NT2/D1 (cell line): ENCODE measurements around the gene PRR29.

Experiments
- DNase-seq: peaks from one replicate; pipeline ENCODE4 v3.0.0-alpha.2; 2011; ENCODE audit warnings: low read depth, low spot score
- H3K27me3 ChIP-seq: 2 replicates; pipeline ENCODE4 v1.6.0; 2011; ENCODE audit warnings: mild to moderate bottlenecking; ENCODE audit not compliant: insufficient read length, insufficient read depth
- H3K36me3 ChIP-seq: 2 replicates; pipeline ENCODE4 v1.6.1; 2011; ENCODE audit warnings: mild to moderate bottlenecking, low read length, mixed read lengths; ENCODE audit not compliant: insufficient read depth, insufficient read length
- H3K4me1 ChIP-seq: 2 replicates; pipeline ENCODE4 v1.5.1; 2011; ENCODE audit not compliant: insufficient read depth, insufficient read length
- H3K4me3 ChIP-seq: 2 replicates; pipeline ENCODE4 v1.5.1; 2011; ENCODE audit warnings: low read depth; ENCODE audit not compliant: insufficient read length
- H3K9ac ChIP-seq: 2 replicates; pipeline ENCODE4 v1.6.0; 2011; ENCODE audit warnings: low read depth; ENCODE audit not compliant: insufficient read length
- H3K9me3 ChIP-seq: 2 replicates; pipeline ENCODE4 v1.5.1; 2011; ENCODE audit warnings: mild to moderate bottlenecking, low read length; ENCODE audit not compliant: insufficient read depth
- SUZ12 ChIP-seq: IDR thresholded peaks from 2 replicates; pipeline ENCODE4 v1.6.1; 2011; ENCODE audit not compliant: insufficient read length, insufficient read depth; ENCODE audit errors: extremely low read depth
- YY1 ChIP-seq: IDR thresholded peaks from 2 replicates; pipeline ENCODE4 v1.6.1; 2011; ENCODE audit not compliant: insufficient read length, insufficient read depth
- ZNF274 ChIP-seq: IDR thresholded peaks from 2 replicates; pipeline ENCODE4 v1.6.1; 2011; ENCODE audit warnings: mild to moderate bottlenecking, low read depth, low read length

The PRR29 gene

DNA sequence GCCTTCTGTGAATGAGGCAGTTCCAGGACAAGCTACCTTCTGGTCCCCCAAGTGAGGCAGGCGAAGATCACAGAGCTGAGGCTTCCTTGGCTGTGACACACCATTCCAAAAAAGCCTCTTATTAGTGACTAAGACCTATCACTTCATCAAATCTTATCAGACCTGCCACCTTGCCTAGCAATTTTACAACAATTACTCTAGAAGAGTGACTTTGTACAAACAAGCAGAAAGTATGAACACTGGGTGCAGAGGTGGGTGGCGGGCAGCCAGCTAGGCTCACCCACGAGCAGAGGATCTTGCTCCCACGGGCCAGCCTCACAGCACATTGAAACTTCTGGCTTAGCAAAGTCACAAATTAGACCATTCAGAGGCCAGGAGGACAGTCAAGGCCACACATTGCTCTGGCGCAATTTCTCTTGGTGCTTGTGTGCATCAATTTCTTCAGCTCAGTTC lies 24.5 kb downstream of the PRR29 start:
- Histone ChIP-seq H3K9me3 (no peaks in the 10 kb centered on the region), H3K27me3 (peaks cover 5% of the 10 kb centered on the region), H3K4me1 (no peaks in the 10 kb centered on the region), H3K36me3 (no peaks in the 10 kb centered on the region), H3K9ac (no peak overlapping the region), H3K4me3 (no peak overlapping the region)
- no peak for TF ChIP-seq YY1
- no peak for TF ChIP-seq ZNF274
- TF ChIP-seq SUZ12, result no peak
- no peak for DNase-seq

DNA sequence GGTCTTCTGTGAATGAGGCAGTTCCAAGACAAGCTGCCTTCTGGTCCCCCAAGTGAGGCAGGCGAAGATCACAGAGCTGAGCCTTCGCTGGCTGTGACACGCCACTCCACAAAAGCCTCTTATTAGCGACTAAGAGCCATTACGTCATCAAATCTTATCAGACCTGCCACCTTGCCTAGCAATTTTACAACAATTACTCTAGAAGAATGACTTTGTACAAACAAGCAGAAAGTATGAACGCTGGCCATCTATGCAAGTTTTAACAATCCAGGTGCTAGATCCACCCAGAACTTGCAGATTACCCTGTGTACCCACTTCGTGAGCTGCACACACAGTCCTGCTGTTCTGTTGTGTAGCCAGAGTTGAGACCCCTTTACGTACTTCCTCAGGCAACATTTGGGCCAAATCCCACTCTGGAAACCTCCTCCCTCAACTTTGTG lies 26.1 kb downstream of the PRR29 start:
- no peaks in the 10 kb centered on the region for H3K4me1 ChIP-seq

DNA sequence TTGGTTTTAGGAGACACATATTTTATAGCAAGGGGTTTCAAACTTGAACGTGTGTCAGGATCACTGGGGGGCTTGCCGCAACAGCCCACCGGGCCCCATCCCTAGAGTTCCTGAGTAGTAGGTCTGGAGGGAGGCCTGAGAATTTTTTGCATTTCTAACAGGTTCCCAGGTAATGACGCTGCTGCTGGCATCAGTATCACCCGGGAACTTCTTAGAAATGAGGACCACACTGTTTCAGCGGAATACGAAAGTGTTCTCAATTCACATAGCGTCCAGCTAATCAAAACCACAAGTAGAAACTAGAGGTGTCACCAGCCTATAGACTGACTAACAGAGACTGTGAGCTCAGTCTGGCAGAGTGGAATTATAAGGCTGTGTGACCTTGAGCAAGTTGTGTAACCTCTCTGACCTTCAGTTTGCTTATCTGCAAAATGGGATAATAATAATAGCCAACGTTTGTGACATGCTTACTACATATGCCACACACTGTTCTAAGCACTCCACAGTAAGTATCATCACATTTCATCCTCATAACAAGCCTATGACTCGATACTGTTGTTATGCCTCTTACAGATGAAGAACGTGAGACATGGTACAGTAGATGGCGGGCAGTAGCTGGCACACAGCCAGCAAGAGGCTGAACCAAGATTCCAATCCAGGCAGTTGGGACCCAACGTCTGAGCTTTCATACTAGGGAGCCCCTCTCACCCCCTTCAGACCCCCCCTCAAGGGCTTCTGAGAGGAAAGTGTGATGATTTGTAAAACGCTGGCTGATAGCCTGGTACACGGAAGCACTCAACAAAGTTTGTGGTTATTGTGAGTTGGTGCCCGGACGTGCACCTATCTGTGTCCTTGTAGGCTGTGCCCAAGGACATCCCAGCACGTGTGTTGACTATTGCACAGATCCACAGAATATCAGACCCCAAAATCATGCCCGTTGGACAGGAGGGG lies 26.9 kb downstream of the PRR29 start:
- Histone ChIP-seq H3K36me3 (no peaks in the 10 kb centered on the region), H3K9me3 (no peaks in the 10 kb centered on the region), H3K27me3 (peaks cover 5% of the 10 kb centered on the region), H3K9ac (no peak overlapping the region), H3K4me1 (no peaks in the 10 kb centered on the region), H3K4me3 (no peak overlapping the region)
- no peak for DNase-seq
- TF ChIP-seq ZNF274, result no peak
- no peak for TF ChIP-seq SUZ12
- no peak for TF ChIP-seq YY1

More for the DNA sequence above, 26.1 kb downstream of the PRR29 start:
- Histone ChIP-seq H3K4me3 (no peak overlapping the region), H3K9ac (no peak overlapping the region), H3K9me3 (no peaks in the 10 kb centered on the region), H3K27me3 (peaks cover 5% of the 10 kb centered on the region), H3K36me3 (no peaks in the 10 kb centered on the region)
- TF ChIP-seq SUZ12, result no peak
- no peak for TF ChIP-seq ZNF274
- no peak for TF ChIP-seq YY1
- DNase-seq, result no peak

DNA sequence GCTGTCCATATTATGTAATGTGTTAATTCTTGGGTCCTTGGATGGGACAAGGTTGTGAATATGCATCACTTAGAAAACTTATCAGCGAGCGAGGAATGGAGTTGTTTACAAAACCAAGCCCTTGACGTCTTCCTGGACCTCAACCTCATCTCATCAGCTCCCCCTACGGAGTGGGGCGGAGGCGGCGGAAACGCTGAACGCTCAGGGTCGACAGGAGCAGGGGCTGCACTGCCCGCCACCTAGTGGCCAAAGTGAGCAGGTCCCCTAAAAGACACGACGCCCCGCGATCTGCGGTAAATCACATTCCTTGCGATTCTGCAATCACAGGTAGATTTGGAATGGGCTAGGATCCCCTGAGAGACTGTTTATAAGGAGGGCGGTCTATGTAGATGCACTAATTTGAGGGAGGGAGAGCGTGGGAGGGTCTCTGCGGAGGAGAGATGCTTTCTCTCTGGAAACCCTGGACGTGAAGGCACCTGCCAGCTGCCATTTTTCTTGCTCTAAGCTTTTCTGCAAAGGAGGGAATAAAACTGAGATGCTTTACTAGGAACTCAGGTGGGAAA lies 27.7 kb downstream of the PRR29 start:
- no peaks in the 10 kb centered on the region for H3K9me3 ChIP-seq
- no peaks in the 10 kb centered on the region for H3K4me1 ChIP-seq
- no peak overlapping the region for H3K4me3 ChIP-seq
- TF ChIP-seq ZNF274, result no peak
- no peak for TF ChIP-seq SUZ12
- TF ChIP-seq YY1, result no peak
- peak; percentile 68 for DNase-seq
- H3K27me3 ChIP-seq, result peaks cover 5% of the 10 kb centered on the region
- no peak overlapping the region for H3K9ac ChIP-seq
- no peaks in the 10 kb centered on the region for H3K36me3 ChIP-seq

DNA sequence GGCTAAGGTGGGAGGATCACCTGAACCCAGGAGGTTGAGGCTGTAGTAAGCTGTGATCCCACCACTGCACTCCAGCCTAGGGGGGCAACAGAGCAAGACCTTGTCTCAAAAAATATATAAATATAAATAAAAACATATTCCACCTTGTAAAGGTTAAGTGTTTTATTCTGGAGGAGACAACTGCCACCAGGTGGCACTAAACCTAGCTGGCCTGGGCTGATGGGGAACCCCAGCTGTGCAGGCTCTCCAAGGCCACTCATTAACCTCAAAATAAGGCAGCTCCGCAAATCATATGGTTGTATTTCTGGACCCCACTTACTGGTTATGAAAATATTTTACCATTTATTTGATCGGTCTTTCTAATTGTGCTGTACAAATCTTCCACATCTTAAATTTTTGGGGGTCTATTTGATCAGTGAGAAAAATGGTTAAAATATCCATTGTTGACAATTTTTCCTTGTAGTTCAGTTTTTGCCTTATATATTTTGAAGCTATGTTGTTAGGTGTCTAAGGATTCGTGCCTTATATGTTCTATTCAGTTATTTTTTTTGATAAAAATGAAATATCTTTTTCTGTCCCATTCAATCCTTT lies 30.8 kb downstream of the PRR29 start:
- no peak for TF ChIP-seq YY1
- no peak for TF ChIP-seq ZNF274
- TF ChIP-seq SUZ12, result no peak
- DNase-seq, result peak; percentile 13
- H3K36me3 ChIP-seq, result no peaks in the 10 kb centered on the region
- H3K27me3 ChIP-seq, result peaks cover 5% of the 10 kb centered on the region
- H3K9ac ChIP-seq, result no peak overlapping the region
- no peaks in the 10 kb centered on the region for H3K4me1 ChIP-seq
- no peaks in the 10 kb centered on the region for H3K9me3 ChIP-seq
- H3K4me3 ChIP-seq, result no peak overlapping the region

DNA sequence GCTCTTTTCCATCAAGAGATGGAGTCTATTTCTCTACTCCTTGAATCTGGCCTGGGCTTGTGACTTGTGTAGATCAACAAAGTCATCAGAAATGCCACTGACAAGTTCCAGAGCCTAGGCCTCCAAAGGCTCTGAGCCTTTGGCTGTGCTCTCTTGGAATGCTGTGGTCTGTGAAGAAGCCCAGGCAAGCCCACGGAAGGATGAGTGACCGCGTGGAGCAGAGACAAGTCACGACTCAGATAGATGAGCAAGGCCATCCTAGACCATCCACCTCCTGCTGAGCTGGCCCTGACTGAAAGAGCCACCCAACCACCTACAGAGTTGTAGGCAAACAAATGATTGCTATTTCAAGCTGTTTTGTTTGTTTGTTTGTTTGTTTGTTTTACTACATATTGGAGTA lies 33.9 kb downstream of the PRR29 start:
- H3K4me1 ChIP-seq, result peaks cover 3% of the 10 kb centered on the region
- no peaks in the 10 kb centered on the region for H3K36me3 ChIP-seq
- no peak overlapping the region for H3K4me3 ChIP-seq
- no peak for DNase-seq
- H3K9me3 ChIP-seq, result no peaks in the 10 kb centered on the region
- no peak for TF ChIP-seq ZNF274
- no peak for TF ChIP-seq SUZ12
- no peak for TF ChIP-seq YY1
- H3K27me3 ChIP-seq, result peaks cover under 1% of the 10 kb centered on the region
- H3K9ac ChIP-seq, result no peak overlapping the region
